Kidney (tissue), 22 donors: ENCODE data around the gene TFE3. TPM values are rescaled to one million over a fixed set of nuclear protein-coding genes. Genes with fewer than 3 reads are reported as not detected.
A peak's percentile ranks its signal among the peaks of the same experiment; 100 is the strongest.

Source experiments
- DNase-seq, 5 donors: peaks; one replicate each; pipeline ENCODE4 v3.0.0-alpha.2; 2013 to 2020
- FAIRE-seq: peaks from 2 replicates; lab custom pipeline; 2012; peaks lifted over from hg19 to GRCh38; lab: Jason Lieb, UNC
- H3K27ac ChIP-seq, 2 donors: one replicate each; pipeline ENCODE4 v1.7.0; 2013; ENCODE audit warnings: low read depth in 2 of 2, low read length in 2 of 2, inconsistent platforms in 1 of 2
- H3K27me3 ChIP-seq: one replicate; pipeline ENCODE4 v1.7.1; 2013; ENCODE audit warnings: low read length, inconsistent platforms; ENCODE audit not compliant: control insufficient read depth, insufficient read depth
- H3K36me3 ChIP-seq, 3 donors: one replicate each; pipeline versions ENCODE4 v1.7.0 to v1.7.1; 2013; ENCODE audit warnings: low read length in 3 of 3, control low read depth in 1 of 3, inconsistent platforms in 1 of 3; ENCODE audit not compliant: insufficient read depth in 3 of 3, control insufficient read depth in 2 of 3
- H3K4me1 ChIP-seq, 3 donors: one replicate each; pipeline versions ENCODE4 v1.7.0 to v1.7.1; 2013; ENCODE audit warnings: low read length in 3 of 3, inconsistent platforms in 1 of 3, low read depth in 1 of 3; ENCODE audit not compliant: control insufficient read depth in 2 of 3, insufficient read depth in 2 of 3
- H3K4me3 ChIP-seq, 3 donors: one replicate each; pipeline versions ENCODE4 v1.7.0 to v1.8.1; 2013; ENCODE audit warnings: low read length in 3 of 3, control low read depth in 1 of 3, inconsistent platforms in 1 of 3
- H3K9ac ChIP-seq, 3 donors: one replicate each; pipeline versions ENCODE4 v1.7.0 to v1.7.1; 2013; ENCODE audit warnings: low read length in 3 of 3, control low read depth in 1 of 3, inconsistent platforms in 1 of 3
- H3K9me3 ChIP-seq, 3 donors: one replicate each; pipeline versions ENCODE4 v1.7.0 to v1.7.1; 2013; ENCODE audit warnings: low read length in 3 of 3, control low read depth in 1 of 3, inconsistent platforms in 1 of 3; ENCODE audit not compliant: control insufficient read depth in 2 of 3, insufficient read depth in 1 of 3
- intact Hi-C: fragments of 100-400 bp; cut with DNase I; formaldehyde crosslinking; loops from one replicate; pipeline ENCODE4 v1.11.1; 2022
- long read RNA-seq, 10 donors: library from polyadenylated mRNA in 1 of 10; unstranded in 1 of 10; transcript quantifications; one replicate each; pipeline ENCODE4 v2.0.0 and lab custom pipeline, GENCODE V29; 2021 to 2026
- polyA plus RNA-seq: library from polyadenylated mRNA; stranded (reverse); fragments of 350-450 nt; fragmentation: Illumina TruSeq; extraction: RNeasy Lipid Tissue Mini Kit (QIAGEN cat#74804); gene quantifications from one replicate; pipeline ENCODE4 v1.2.3, GENCODE V29; 2014; ENCODE audit warnings: low read depth, low replicate concordance; ENCODE audit not compliant: insufficient read depth
- total RNA-seq: library from RNA; stranded (reverse); fragmentation: NEBNext Ultra II Directional; extraction: Animal tissue kit (Norgen Biotek cat#: 25700); gene quantifications from one replicate; pipeline ENCODE4 v1.2.1, GENCODE V29; 2021
- TF ChIP-seq, protein P1 (sequence below): IDR thresholded peaks from 3 replicates; pipeline ENCODE4 v1.5.1; 2012; ENCODE audit warnings: mild to moderate bottlenecking, moderate library complexity, borderline replicate concordance; ENCODE audit not compliant: insufficient read depth; ENCODE audit errors: extremely low read depth
- donor health status: control.
- donor health status: control.
- donor health status: control.
- donor health status: control.
- donor health status: control.
- donor health status: DM: yes; HTN: yes; CAD: no.
- donor health status: Normal renal cell carcinoma (clear cell type).

Gene TFE3, protein sequence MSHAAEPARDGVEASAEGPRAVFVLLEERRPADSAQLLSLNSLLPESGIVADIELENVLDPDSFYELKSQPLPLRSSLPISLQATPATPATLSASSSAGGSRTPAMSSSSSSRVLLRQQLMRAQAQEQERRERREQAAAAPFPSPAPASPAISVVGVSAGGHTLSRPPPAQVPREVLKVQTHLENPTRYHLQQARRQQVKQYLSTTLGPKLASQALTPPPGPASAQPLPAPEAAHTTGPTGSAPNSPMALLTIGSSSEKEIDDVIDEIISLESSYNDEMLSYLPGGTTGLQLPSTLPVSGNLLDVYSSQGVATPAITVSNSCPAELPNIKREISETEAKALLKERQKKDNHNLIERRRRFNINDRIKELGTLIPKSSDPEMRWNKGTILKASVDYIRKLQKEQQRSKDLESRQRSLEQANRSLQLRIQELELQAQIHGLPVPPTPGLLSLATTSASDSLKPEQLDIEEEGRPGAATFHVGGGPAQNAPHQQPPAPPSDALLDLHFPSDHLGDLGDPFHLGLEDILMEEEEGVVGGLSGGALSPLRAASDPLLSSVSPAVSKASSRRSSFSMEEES
- total RNA-seq = 47.3 TPM
- 32.8 TPM for polyA plus RNA-seq
- long read RNA-seq, donor 1, partial matches to known transcripts = 9 of 13 reads
- long read RNA-seq, donor 1, other reads (novel, unspliced or antisense) = 0 of 13 reads
- long read RNA-seq, donor 2, partial matches to known transcripts = 7 of 7 reads
- long read RNA-seq, donor 2, other reads (novel, unspliced or antisense) = 0 of 7 reads
- long read RNA-seq, donor 3, partial matches to known transcripts = 5 of 10 reads
- long read RNA-seq, donor 3, other reads (novel, unspliced or antisense) = 0 of 10 reads
- long read RNA-seq, donor 4, partial matches to known transcripts = 7 of 10 reads
- long read RNA-seq, donor 4, other reads (novel, unspliced or antisense) = 0 of 10 reads
- long read RNA-seq, donor 5, partial matches to known transcripts = 0 of 3 reads
- long read RNA-seq, donor 5, other reads (novel, unspliced or antisense) = 0 of 3 reads
- long read RNA-seq, donor 6, partial matches to known transcripts = 0 of 2 reads
- long read RNA-seq, donor 6, other reads (novel, unspliced or antisense) = 0 of 2 reads
- long read RNA-seq, donor 7, transcript TFE3-201 (10 exons, 3,415 nt) = major isoform, 20 of 57 reads
- long read RNA-seq, donor 7, transcript TFE3-204 (10 exons, 3,279 nt) = minor isoform, 12 of 57 reads
- long read RNA-seq, donor 7, partial matches to known transcripts = 8 of 57 reads
- long read RNA-seq, donor 7, other reads (novel, unspliced or antisense) = 17 of 57 reads
- long read RNA-seq, donor 8, partial matches to known transcripts = 19 of 25 reads
- long read RNA-seq, donor 8, other reads (novel, unspliced or antisense) = 0 of 25 reads
- long read RNA-seq, donor 9, partial matches to known transcripts = 0 of 2 reads
- long read RNA-seq, donor 9, other reads (novel, unspliced or antisense) = 0 of 2 reads
- long read RNA-seq, donor 10, partial matches to known transcripts = 6 of 6 reads
- long read RNA-seq, donor 10, other reads (novel, unspliced or antisense) = 0 of 6 reads

DNA sequence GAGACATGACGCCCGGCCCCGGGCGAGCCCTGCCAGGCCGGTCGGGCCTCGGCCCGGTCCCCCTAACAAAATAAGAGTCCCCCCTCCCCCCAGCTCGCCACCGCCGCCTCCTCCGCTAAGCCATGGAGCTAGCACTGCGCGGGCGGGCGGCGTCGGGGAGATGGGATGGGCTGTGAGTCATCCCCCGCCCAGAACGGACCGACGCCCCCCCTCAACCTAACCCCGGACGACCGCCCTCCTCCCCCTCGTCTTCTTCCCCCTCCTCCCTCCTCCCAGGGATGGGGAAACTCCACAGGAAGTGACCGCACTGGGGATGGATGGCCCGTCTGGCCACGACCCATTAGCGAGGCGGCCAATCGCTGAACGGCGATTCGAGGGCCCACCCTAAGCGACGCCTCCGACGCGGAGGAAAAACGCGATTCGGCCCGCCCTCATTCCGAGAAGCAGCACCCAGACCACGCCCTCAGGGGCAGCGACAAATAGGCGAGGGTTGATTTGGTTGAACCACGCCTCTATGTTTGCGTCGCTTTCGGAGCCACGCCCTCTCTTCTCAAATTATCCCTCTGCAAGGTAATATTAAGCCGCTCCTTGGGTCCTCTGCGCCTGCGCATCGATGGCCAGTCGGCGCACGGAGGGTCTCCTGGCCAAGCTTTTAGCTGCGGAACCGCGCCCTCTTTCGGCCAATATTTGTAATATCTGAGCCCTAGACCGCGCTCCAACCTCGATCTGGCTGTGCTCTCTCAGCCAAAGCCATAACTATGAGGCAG lies at the start of gene TFE3:
Gene TFE3, minus strand, starts transcription at position 138 of the 767 bp plus-strand sequence. Its CDS starts 131 bp downstream, at position 7.
- TF ChIP-seq, protein P1, sequence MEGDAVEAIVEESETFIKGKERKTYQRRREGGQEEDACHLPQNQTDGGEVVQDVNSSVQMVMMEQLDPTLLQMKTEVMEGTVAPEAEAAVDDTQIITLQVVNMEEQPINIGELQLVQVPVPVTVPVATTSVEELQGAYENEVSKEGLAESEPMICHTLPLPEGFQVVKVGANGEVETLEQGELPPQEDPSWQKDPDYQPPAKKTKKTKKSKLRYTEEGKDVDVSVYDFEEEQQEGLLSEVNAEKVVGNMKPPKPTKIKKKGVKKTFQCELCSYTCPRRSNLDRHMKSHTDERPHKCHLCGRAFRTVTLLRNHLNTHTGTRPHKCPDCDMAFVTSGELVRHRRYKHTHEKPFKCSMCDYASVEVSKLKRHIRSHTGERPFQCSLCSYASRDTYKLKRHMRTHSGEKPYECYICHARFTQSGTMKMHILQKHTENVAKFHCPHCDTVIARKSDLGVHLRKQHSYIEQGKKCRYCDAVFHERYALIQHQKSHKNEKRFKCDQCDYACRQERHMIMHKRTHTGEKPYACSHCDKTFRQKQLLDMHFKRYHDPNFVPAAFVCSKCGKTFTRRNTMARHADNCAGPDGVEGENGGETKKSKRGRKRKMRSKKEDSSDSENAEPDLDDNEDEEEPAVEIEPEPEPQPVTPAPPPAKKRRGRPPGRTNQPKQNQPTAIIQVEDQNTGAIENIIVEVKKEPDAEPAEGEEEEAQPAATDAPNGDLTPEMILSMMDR = peak; percentile 60
- H3K27ac ChIP-seq = peak within 1 kb of the TSS; percentile 94 to 97
- H3K36me3 ChIP-seq = peaks cover 0 to 3% (median 0%) of the 10 kb centered on the region in 3 donors
- H3K9me3 ChIP-seq = no peaks in the 10 kb centered on the region
- FAIRE-seq (peak; percentile 99), DNase-seq (peak; percentile 99)
- no peaks in the 10 kb centered on the region for H3K27me3 ChIP-seq
- peak within 1 kb of the TSS; percentile 52 to 90 (median 89) for H3K9ac ChIP-seq
- peak within 1 kb of the TSS; percentile 64 to 86 (median 81) for H3K4me3 ChIP-seq
- H3K4me1 ChIP-seq = peaks cover 0 to 8% (median 0%) of the 10 kb centered on the region in 3 donors
- intact Hi-C loops = no loop called here

DNA sequence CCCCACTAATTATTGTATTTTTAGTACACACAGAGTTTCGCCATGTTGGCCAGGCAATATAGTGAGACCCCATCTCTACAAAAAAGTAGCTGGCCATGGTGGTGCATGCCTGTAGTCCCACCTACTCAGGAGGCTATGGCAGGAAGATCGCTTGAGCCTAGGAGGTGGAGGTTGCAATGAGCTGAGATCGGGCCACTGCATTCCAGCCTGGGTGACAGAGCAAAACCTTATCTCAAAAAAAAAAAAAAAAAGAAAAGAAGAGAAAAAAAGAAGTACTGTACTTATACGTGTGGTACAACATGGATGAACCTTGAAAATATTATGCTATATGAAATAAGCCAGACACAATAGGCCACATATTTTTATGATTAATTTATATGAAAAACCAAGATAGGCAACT lies 46.4 kb upstream of the TFE3 start:
- H3K4me1 ChIP-seq = no peaks in the 10 kb centered on the region
- no peak overlapping the region for H3K4me3 ChIP-seq
- H3K9ac ChIP-seq = no peak overlapping the region
- no peaks in the 10 kb centered on the region for H3K36me3 ChIP-seq
- no peak overlapping the region for H3K27ac ChIP-seq
- intact Hi-C loops = no loop called here
- DNase-seq = no peak
- FAIRE-seq = no peak
- TF ChIP-seq, protein P1 = no peak
- no peaks in the 10 kb centered on the region for H3K9me3 ChIP-seq
- H3K27me3 ChIP-seq = no peaks in the 10 kb centered on the region
